H1 (cell line): ENCODE results near the gene NEB. TPM values are rescaled to one million over a fixed set of nuclear protein-coding genes. Genes with fewer than 3 reads are reported as not detected.

Source experiments
- CTCF ChIA-PET: fragments of 300-600 bp; sonication (Branson Sonifier 250); formaldehyde crosslinking; loops from one replicate; lab custom pipeline; 2021; ENCODE audit not compliant: partially characterized antibody; lab: Charles Lee
- POLR2A ChIA-PET: fragments of 300-600 bp; sonication (Branson Sonifier 250); formaldehyde crosslinking; loops from one replicate; lab custom pipeline; 2021; ENCODE audit warnings: inconsistent platforms; ENCODE audit not compliant: partially characterized antibody; lab: Charles Lee
- DNase-seq, 2 experiments: peaks; one replicate each; pipeline versions ENCODE4 v3.0.0 to v3.0.0-alpha.2; 2010 to 2022; ENCODE audit warnings: low spot score in 2 of 2, low read depth in 1 of 2, mixed read lengths in 1 of 2
- FAIRE-seq: peaks from 2 replicates; lab custom pipeline; 2011; peaks lifted over from hg19 to GRCh38; lab: Jason Lieb, UNC
- H2AFZ ChIP-seq: 2 replicates; pipeline ENCODE4 v1.8.1; 2012; ENCODE audit warnings: low read length, inconsistent platforms
- H2AK5ac ChIP-seq: 2 replicates; pipeline ENCODE4 v1.6.1; 2013; ENCODE audit warnings: low read depth, low read length
- H2BK120ac ChIP-seq: replicated peaks from 2 replicates; pipeline ENCODE3; 2013; ENCODE audit warnings: low read depth, low read length, inconsistent platforms
- H2BK12ac ChIP-seq: 2 replicates; pipeline ENCODE4 v1.6.1; 2013; ENCODE audit warnings: low read depth, low read length
- H2BK15ac ChIP-seq: 2 replicates; pipeline ENCODE4 v1.6.1; 2013; ENCODE audit warnings: low read length
- H2BK20ac ChIP-seq: 2 replicates; pipeline ENCODE4 v1.6.1; 2013; ENCODE audit warnings: low read length
- H2BK5ac ChIP-seq: 2 replicates; pipeline ENCODE4 v1.6.1; 2013; ENCODE audit warnings: low read depth, low read length
- H3K14ac ChIP-seq: 2 replicates; pipeline ENCODE4 v1.6.1; 2013; ENCODE audit warnings: inconsistent platforms; ENCODE audit not compliant: insufficient read length
- H3K18ac ChIP-seq: 2 replicates; pipeline ENCODE4 v1.6.1; 2013; ENCODE audit warnings: low read length; ENCODE audit errors: extremely low read depth
- H3K23ac ChIP-seq: 2 replicates; pipeline ENCODE4 v1.6.1; 2013; ENCODE audit warnings: inconsistent platforms; ENCODE audit not compliant: insufficient read length
- H3K23me2 ChIP-seq: 2 replicates; pipeline ENCODE4 v1.6.1; 2013; ENCODE audit warnings: low read depth, low read length
- H3K27ac ChIP-seq: 2 replicates; pipeline ENCODE4 v1.6.1; 2011; ENCODE audit warnings: low read depth, low read length, inconsistent platforms
- H3K27me3 ChIP-seq, 4 experiments: replicated peaks in 1 of 4; 1 replicate in 1 of 4; 2 replicates in 3 of 4; pipeline versions ENCODE4 v1.6.1 to v1.8.1; 2011 to 2013; ENCODE audit warnings: low read length in 3 of 4, mild to moderate bottlenecking in 3 of 4, inconsistent platforms in 2 of 4, mixed read lengths in 2 of 4, moderate library complexity in 1 of 4; ENCODE audit not compliant: control insufficient read depth in 3 of 4, insufficient read depth in 3 of 4; ENCODE audit errors: extremely low read depth in 1 of 4
- H3K36me3 ChIP-seq, 4 experiments: 2 replicates each; pipeline versions ENCODE4 v1.6.1 to v1.8.1; 2011 to 2013; ENCODE audit warnings: mild to moderate bottlenecking in 4 of 4, low read length in 3 of 4, moderate library complexity in 2 of 4, control low read depth in 1 of 4, inconsistent platforms in 1 of 4; ENCODE audit not compliant: insufficient read depth in 4 of 4, control insufficient read depth in 2 of 4
- H3K4ac ChIP-seq: replicated peaks from 2 replicates; pipeline ENCODE3; 2013; ENCODE audit warnings: low read length, low read depth, mixed read lengths, inconsistent platforms; ENCODE audit not compliant: insufficient read length
- H3K4me1 ChIP-seq, 4 experiments: replicated peaks in 1 of 4; 1 replicate in 1 of 4; 2 replicates in 3 of 4; pipeline versions ENCODE4 v1.6.1 to v1.8.1; 2011 to 2013; ENCODE audit warnings: low read length in 3 of 4, inconsistent platforms in 2 of 4, mixed read lengths in 1 of 4; ENCODE audit not compliant: insufficient read depth in 4 of 4, control insufficient read depth in 3 of 4
- H3K4me2 ChIP-seq, 2 experiments: 2 replicates each; pipeline versions ENCODE4 v1.6.1 to v1.8.1; 2011 to 2013; ENCODE audit warnings: low read depth in 2 of 2, low read length in 2 of 2, control low read depth in 1 of 2, inconsistent platforms in 1 of 2, mild to moderate bottlenecking in 1 of 2; ENCODE audit not compliant: insufficient read depth in 1 of 2
- H3K4me3 ChIP-seq, 4 experiments: fragments of 200-600, 300-600 bp in 1 of 4; sonication (generic), shearing (Covaris generic), sonication (Bioruptor Twin) in 1 of 4; 2 replicates each; pipeline versions ENCODE4 v1.5.1 to v1.8.1; 2011 to 2016; ENCODE audit warnings: low read length in 4 of 4, low read depth in 3 of 4, control low read depth in 2 of 4, inconsistent platforms in 2 of 4, mild to moderate bottlenecking in 2 of 4, mixed read lengths in 1 of 4, moderate library complexity in 1 of 4; ENCODE audit not compliant: insufficient read depth in 2 of 4; ENCODE audit errors: extremely low read depth in 1 of 4
- H3K56ac ChIP-seq: replicated peaks from 2 replicates; pipeline ENCODE3; 2013; ENCODE audit warnings: low read depth, mild to moderate bottlenecking, mixed read lengths, low read length, inconsistent platforms; ENCODE audit not compliant: insufficient read length
- H3K79me1 ChIP-seq: 2 replicates; pipeline ENCODE4 v1.6.1; 2013; ENCODE audit warnings: low read depth, low read length, control low read depth
- H3K79me2 ChIP-seq, 2 experiments: 2 replicates each; pipeline versions ENCODE4 v1.6.1 to v1.8.1; 2012 to 2013; ENCODE audit warnings: low read length in 2 of 2, mild to moderate bottlenecking in 2 of 2, inconsistent platforms in 1 of 2; ENCODE audit not compliant: insufficient read depth in 2 of 2, control insufficient read depth in 1 of 2
- H3K9ac ChIP-seq, 4 experiments: replicated peaks in 1 of 4; 1 replicate in 1 of 4; 2 replicates in 3 of 4; pipeline versions ENCODE4 v1.6.1 to v1.8.1; 2011 to 2013; ENCODE audit warnings: low read depth in 3 of 4, low read length in 3 of 4, control low read depth in 2 of 4, mild to moderate bottlenecking in 2 of 4, moderate library complexity in 2 of 4, inconsistent platforms in 1 of 4; ENCODE audit errors: extremely low read depth in 1 of 4
- H3K9me3 ChIP-seq, 2 experiments: 2 replicates each; pipeline versions ENCODE4 v1.6.1 to v1.8.1; 2012 to 2013; ENCODE audit warnings: mild to moderate bottlenecking in 2 of 2, moderate library complexity in 2 of 2, control low read depth in 1 of 2, inconsistent platforms in 1 of 2, low read depth in 1 of 2, low read length in 1 of 2, mixed read lengths in 1 of 2; ENCODE audit not compliant: insufficient read depth in 2 of 2
- H4K20me1 ChIP-seq, 2 experiments: replicated peaks in 1 of 2; 2 replicates each; pipeline versions ENCODE3 to v1.8.1; 2011 to 2013; ENCODE audit warnings: inconsistent platforms in 2 of 2, low read length in 2 of 2, mild to moderate bottlenecking in 1 of 2; ENCODE audit not compliant: insufficient read depth in 2 of 2, control insufficient read depth in 1 of 2
- H4K5ac ChIP-seq: 2 replicates; pipeline ENCODE4 v1.6.1; 2013; ENCODE audit warnings: low read length, low read depth, mixed read lengths, inconsistent platforms; ENCODE audit not compliant: insufficient read length
- H4K8ac ChIP-seq: 2 replicates; pipeline ENCODE4 v1.8.0; 2013; ENCODE audit warnings: mild to moderate bottlenecking, moderate library complexity, low read length, inconsistent platforms; ENCODE audit not compliant: insufficient read depth; ENCODE audit errors: extremely low read depth
- H4K91ac ChIP-seq: replicated peaks from 2 replicates; pipeline ENCODE3; 2013; ENCODE audit warnings: low read length, mixed read lengths, inconsistent platforms; ENCODE audit not compliant: insufficient read length
- E2F6 ChIP-seq: IDR thresholded peaks from 2 replicates; pipeline ENCODE4 v1.6.1; 2012; ENCODE audit warnings: inconsistent platforms
- GTF2F1 ChIP-seq: IDR thresholded peaks from 2 replicates; pipeline ENCODE4 v1.6.1; 2012; ENCODE audit warnings: low read depth, low read length, improper control_type of control experiment, borderline replicate concordance
- WGBS, 2 experiments: shearing (Covaris generic) in 1 of 2; methylation state at CpG; one replicate each; pipeline versions ENCODE4 v1.1.6 to v1.1.7; 2013 to 2015; ENCODE audit warnings: low lambda C conversion rate in 2 of 2, mixed read lengths in 2 of 2, inconsistent platforms in 1 of 2, low coverage in 1 of 2, missing lambda C conversion rate in 1 of 2; ENCODE audit not compliant: insufficient replicate concordance in 2 of 2, insufficient coverage in 1 of 2, insufficient read length in 1 of 2; ENCODE audit errors: extremely low coverage in 1 of 2, missing lambda C conversion rate in 1 of 2; 5-methylcytosine and 5-hydroxymethylcytosine counted together
- polyA plus RNA-seq, 7 experiments: library from polyadenylated mRNA; depleted of rRNA in 3 of 7; stranded (reverse) in 5 of 7; unstranded in 2 of 7; fragments of >200 nt in 5 of 7; fragments of 200-250 nt in 2 of 7; gene quantifications; 1 replicate in 5 of 7; 2 replicates in 1 of 7; 4 replicates in 1 of 7; pipeline versions ENCODE4 v1.2.1 to v1.2.3, GENCODE V29; 2011 to 2013; ENCODE audit warnings: missing spikeins in 2 of 7, mixed read lengths in 2 of 7
- total RNA-seq: library from RNA; stranded (reverse); fragmentation: NEBNext Ultra II Directional; extraction: Animal tissue kit (Norgen Biotek cat#: 25700); gene quantifications from 2 replicates; pipeline ENCODE4 v1.2.1, GENCODE V29; 2021

The NEB gene
- total and polyA plus RNA-seq, 2 of the 8 experiments (the other 6 are each of a cell fraction or from before 2014, with no cell fraction given) = 1.4 to 2.5 TPM

GRCh38 chr2:151644580-151644979 lies 89.7 kb downstream of the NEB start:
- no peak for FAIRE-seq
- no peak overlapping the region for H2AFZ ChIP-seq
- no peak overlapping the region for H4K91ac ChIP-seq
- H3K4me3 ChIP-seq = no peak overlapping the region
- no peak overlapping the region for H3K9ac ChIP-seq
- H3K36me3 ChIP-seq = no peaks in the 10 kb centered on the region
- TF ChIP-seq E2F6 (no peak), GTF2F1 (no peak)
- TF ChIP-seq, all 59 proteins: peak for 0
- H3K56ac ChIP-seq = no peak overlapping the region
- no peak overlapping the region for H2BK5ac ChIP-seq
- H3K79me2 ChIP-seq = no peaks in the 10 kb centered on the region
- no peak overlapping the region for H4K8ac ChIP-seq
- no peak overlapping the region for H3K4ac ChIP-seq
- H3K27me3 ChIP-seq = no peaks in the 10 kb centered on the region
- no peak overlapping the region for H3K14ac ChIP-seq
- CTCF ChIA-PET = interaction anchor here (0.8 to 1.7 kb wide), 3 partner anchors 9 to 168 kb away, joined by 4 read pairs; no protein-coding TSS in a partner anchor
- POLR2A ChIA-PET = no interaction called here
- H2BK20ac ChIP-seq = no peak overlapping the region
- no peak overlapping the region for H3K4me2 ChIP-seq
- H3K18ac ChIP-seq = no peak overlapping the region
- no peak overlapping the region for H2AK5ac ChIP-seq
- H3K23me2 ChIP-seq = no peaks in the 10 kb centered on the region
- H3K9me3 ChIP-seq = 0 out of 4 replicates have a peak, but pooled peaks cover 0 to 4% of the 10 kb centered on the region in 2 experiments
- H2BK120ac ChIP-seq = no peak overlapping the region
- DNase-seq = no peak
- H4K5ac ChIP-seq = no peak overlapping the region
- H4K20me1 ChIP-seq = no peaks in the 10 kb centered on the region
- no peak overlapping the region for H3K27ac ChIP-seq
- no peak overlapping the region for H2BK15ac ChIP-seq
- WGBS, 2 experiments = 94% methylated on average over 2 of the region's 2 CpGs; no CpG with 5 or more reads in 1 of the 2 experiments
- H3K79me1 ChIP-seq = no peaks in the 10 kb centered on the region
- no peaks in the 10 kb centered on the region for H3K4me1 ChIP-seq
- H2BK12ac ChIP-seq = no peak overlapping the region
- H3K23ac ChIP-seq = no peak overlapping the region
